ENCODE results near the gene ATP9A. TPM values are rescaled to one million over a fixed set of nuclear protein-coding genes. Genes with fewer than 3 reads are reported as not detected.

The ATP9A gene
- total and polyA plus RNA-seq, 2 donors (not counting 1 experiment from before 2014, with no cell fraction given), result 23.3 to 96.3 TPM

- Histone ChIP-seq H3K4me2 (ENCODE audit: extremely low read depth, insufficient read depth, low read length) (peak overlapping the region; percentile 92), H3K27me3 (ENCODE audit: control insufficient read depth, insufficient read depth, low read length) (peaks cover 3% of the 10 kb centered on the region), H4K20me1 (ENCODE audit: control insufficient read depth, extremely low read depth, insufficient read depth, low read length) (no peaks in the 10 kb centered on the region), H3K36me3 (ENCODE audit: control insufficient read depth, insufficient read depth, low read length) (no peaks in the 10 kb centered on the region), H3K4me3 (replicated peaks in 1 of 4; ENCODE audit: control extremely low read depth in 1 of 4, insufficient read depth in 1 of 4, low read depth in 3 of 4, low read length in 4 of 4) (peak overlapping the region; percentile 0 to 64 (median 54)), H3K9ac (ENCODE audit: insufficient read depth, low read length) (peak overlapping the region; percentile 97), H3K4me1 (ENCODE audit: control insufficient read depth, extremely low read depth, insufficient read depth, low read length) (peaks cover 14% of the 10 kb centered on the region), H3K27ac (ENCODE audit: insufficient read depth, low read length) (peak overlapping the region; percentile 96), H2AFZ (ENCODE audit: low read length) (no peak overlapping the region), H3K9me3 (ENCODE audit: control insufficient read depth, insufficient read depth, low read depth, low read length) (no peaks in the 10 kb centered on the region), H3K79me2 (ENCODE audit: control insufficient read depth, insufficient read depth, low read length) (no peaks in the 10 kb centered on the region)
- TF ChIP-seq CTCF (conservative IDR thresholded peaks at IDR 0.05 in 1 of 2, IDR thresholded peaks at IDR 0.05 in 1 of 2; ENCODE audit: low read depth in 1 of 2, low read length in 2 of 2) (no peak), EZH2 (IDR thresholded peaks at IDR 0.05; ENCODE audit: low read length, missing control alignments) (no peak)
- DNase-seq (ENCODE audit: low read depth in 2 of 2), result no peak
Observed at GRCh38 chr20:51563174-51563485, 205.1 kb downstream of the ATP9A start.

- Histone ChIP-seq H3K36me3 (ENCODE audit: control insufficient read depth, insufficient read depth, low read length) (no peaks in the 10 kb centered on the region), H2AFZ (ENCODE audit: low read length) (peak overlapping the region; percentile 45), H4K20me1 (ENCODE audit: control insufficient read depth, extremely low read depth, insufficient read depth, low read length) (no peaks in the 10 kb centered on the region), H3K27me3 (ENCODE audit: control insufficient read depth, insufficient read depth, low read length) (peaks cover 3% of the 10 kb centered on the region), H3K27ac (ENCODE audit: insufficient read depth, low read length) (peak overlapping the region; percentile 96), H3K9me3 (ENCODE audit: control insufficient read depth, insufficient read depth, low read depth, low read length) (no peaks in the 10 kb centered on the region), H3K4me1 (ENCODE audit: control insufficient read depth, extremely low read depth, insufficient read depth, low read length) (peaks cover 14% of the 10 kb centered on the region), H3K4me2 (ENCODE audit: extremely low read depth, insufficient read depth, low read length) (peak overlapping the region; percentile 89), H3K4me3 (replicated peaks in 1 of 4; ENCODE audit: control extremely low read depth in 1 of 4, insufficient read depth in 1 of 4, low read depth in 3 of 4, low read length in 4 of 4) (peak overlapping the region; percentile 53 to 64 (median 56)), H3K79me2 (ENCODE audit: control insufficient read depth, insufficient read depth, low read length) (no peaks in the 10 kb centered on the region), H3K9ac (ENCODE audit: insufficient read depth, low read length) (peak overlapping the region; percentile 97)
- TF ChIP-seq CTCF (conservative IDR thresholded peaks at IDR 0.05 in 1 of 2, IDR thresholded peaks at IDR 0.05 in 1 of 2; ENCODE audit: low read depth in 1 of 2, low read length in 2 of 2) (no peak), EZH2 (IDR thresholded peaks at IDR 0.05; ENCODE audit: low read length, missing control alignments) (no peak)
- peak; percentile 96 for DNase-seq (ENCODE audit: low read depth in 2 of 2)
Observed at GRCh38 chr20:51562332-51563173, 205.6 kb downstream of the ATP9A start.

GRCh38 chr20:51562027-51562331 lies 206.2 kb downstream of the ATP9A start:
- H3K79me2 ChIP-seq (ENCODE audit: control insufficient read depth, insufficient read depth, low read length), result no peaks in the 10 kb centered on the region
- peak in 1 of 2 donors; percentile 33 for DNase-seq (ENCODE audit: low read depth in 2 of 2)
- H3K4me3 ChIP-seq (replicated peaks in 1 of 4; ENCODE audit: control extremely low read depth in 1 of 4, insufficient read depth in 1 of 4, low read depth in 3 of 4, low read length in 4 of 4), result peak overlapping the region; percentile 53 to 64 (median 56)
- H3K9ac ChIP-seq (ENCODE audit: insufficient read depth, low read length), result peak overlapping the region; percentile 97
- H4K20me1 ChIP-seq (ENCODE audit: control insufficient read depth, extremely low read depth, insufficient read depth, low read length), result no peaks in the 10 kb centered on the region
- no peak for TF ChIP-seq CTCF (conservative IDR thresholded peaks at IDR 0.05 in 1 of 2, IDR thresholded peaks at IDR 0.05 in 1 of 2; ENCODE audit: low read depth in 1 of 2, low read length in 2 of 2)
- no peak overlapping the region for H2AFZ ChIP-seq (ENCODE audit: low read length)
- no peaks in the 10 kb centered on the region for H3K9me3 ChIP-seq (ENCODE audit: control insufficient read depth, insufficient read depth, low read depth, low read length)
- H3K4me1 ChIP-seq (ENCODE audit: control insufficient read depth, extremely low read depth, insufficient read depth, low read length), result peaks cover 14% of the 10 kb centered on the region
- peaks cover 3% of the 10 kb centered on the region for H3K27me3 ChIP-seq (ENCODE audit: control insufficient read depth, insufficient read depth, low read length)
- no peaks in the 10 kb centered on the region for H3K36me3 ChIP-seq (ENCODE audit: control insufficient read depth, insufficient read depth, low read length)
- peak overlapping the region; percentile 96 for H3K27ac ChIP-seq (ENCODE audit: insufficient read depth, low read length)
- H3K4me2 ChIP-seq (ENCODE audit: extremely low read depth, insufficient read depth, low read length), result peak overlapping the region; percentile 89
